Measurements from ENCODE around the gene SNX5.

Gene SNX5

GRCh38 chr20:17938871-17939619 is 29.5 kb downstream of the SNX5 start:
- peak; percentile 25 for DNase-seq

GRCh38 chr20:17936761-17937732 is 31.5 kb downstream of the SNX5 start:
- no peak for DNase-seq

GRCh38 chr20:17936286-17936760 is 32.3 kb downstream of the SNX5 start:
- DNase-seq, result no peak

GRCh38 chr20:17935761-17936160 is 32.8 kb downstream of the SNX5 start:
- no peak for DNase-seq

GRCh38 chr20:17935186-17935585 is 33.4 kb downstream of the SNX5 start:
- DNase-seq, result no peak

GRCh38 chr20:17934141-17934862 is 34.3 kb downstream of the SNX5 start:
- no peak for DNase-seq

GRCh38 chr20:17933711-17934110 is 34.9 kb downstream of the SNX5 start:
- DNase-seq, result no peak

GRCh38 chr20:17933121-17933520 is 35.5 kb downstream of the SNX5 start:
- no peak for DNase-seq

- DNase-seq, result no peak
Measured at GRCh38 chr20:17932396-17932795, 36.2 kb downstream of the SNX5 start.

- no peak for DNase-seq
Measured at GRCh38 chr20:17931513-17931912, 37.1 kb downstream of the SNX5 start.

- DNase-seq, result no peak
Measured at GRCh38 chr20:17928633-17929311, 39.8 kb downstream of the SNX5 start.

GRCh38 chr20:17928211-17928611 is 40.4 kb downstream of the SNX5 start:
- DNase-seq, result no peak

GRCh38 chr20:17925940-17926300 is 42.7 kb downstream of the SNX5 start:
- DNase-seq, result no peak

- DNase-seq, result no peak
Measured at GRCh38 chr20:17925141-17925939, 43.3 kb downstream of the SNX5 start.

- DNase-seq, result no peak
Measured at GRCh38 chr20:17921774-17922173, 46.8 kb downstream of the SNX5 start.

GRCh38 chr20:17919149-17919548 is 49.4 kb downstream of the SNX5 start:
- DNase-seq, result no peak

- no peak for DNase-seq
Measured at GRCh38 chr20:17917832-17918618, 50.6 kb downstream of the SNX5 start.

- no peak for DNase-seq
Measured at GRCh38 chr20:17916433-17916891, 52.1 kb downstream of the SNX5 start.

- no peak for DNase-seq
Measured at GRCh38 chr20:17914957-17915356, 53.6 kb downstream of the SNX5 start.

- no peak for DNase-seq
Measured at GRCh38 chr20:17912916-17913315, 55.7 kb downstream of the SNX5 start.

GRCh38 chr20:17911927-17912326 is 56.7 kb downstream of the SNX5 start:
- DNase-seq, result no peak

Data from amniotic stem cell (primary cell).